Loucy (cell line): Measurements from ENCODE around the gene TSPAN32.

Source experiments
- H2AFZ ChIP-seq: fragments of 200-600 bp; sonication (generic); 2 replicates; pipeline ENCODE4 v1.6.0; 2016; ENCODE audit warnings: antibody characterized with exemption, mild to moderate bottlenecking, low read length, moderate library complexity
- H3F3A ChIP-seq: fragments of 200-600 bp; 2 replicates; pipeline ENCODE4 v1.6.0; 2016; ENCODE audit warnings: antibody characterized with exemption, low read depth, mild to moderate bottlenecking
- H3K27me3 ChIP-seq: fragments of 200-600 bp; sonication (generic); 2 replicates; pipeline ENCODE4 v1.6.1; 2014; ENCODE audit warnings: low read length, mild to moderate bottlenecking; ENCODE audit not compliant: insufficient read depth, poor library complexity, severe bottlenecking
- H3K36me3 ChIP-seq: fragments of 200-600 bp; sonication (generic); 2 replicates; pipeline ENCODE4 v1.6.1; 2016; ENCODE audit warnings: low read length; ENCODE audit not compliant: insufficient read depth
- H3K4me1 ChIP-seq: fragments of 200-600 bp; sonication (generic); 2 replicates; pipeline ENCODE4 v1.5.1; 2014; ENCODE audit warnings: low read length, mild to moderate bottlenecking; ENCODE audit not compliant: insufficient read depth, poor library complexity, severe bottlenecking
- H3K4me2 ChIP-seq: fragments of 200-600 bp; sonication (generic); 2 replicates; pipeline ENCODE4 v1.6.0; 2014; ENCODE audit warnings: antibody characterized with exemption, low read length, low read depth, mild to moderate bottlenecking; ENCODE audit not compliant: poor library complexity, severe bottlenecking
- H3K4me3 ChIP-seq: fragments of 200-600 bp; sonication (generic); 2 replicates; pipeline ENCODE4 v1.5.1; 2014; ENCODE audit warnings: low read length, mild to moderate bottlenecking, mixed read lengths; ENCODE audit not compliant: poor library complexity, severe bottlenecking
- H3K79me2 ChIP-seq: fragments of 200-600 bp; sonication (generic); 2 replicates; pipeline ENCODE4 v1.6.1; 2014; ENCODE audit warnings: low read length; ENCODE audit not compliant: insufficient read depth
- H3K9ac ChIP-seq: fragments of 200-600 bp; sonication (generic); 2 replicates; pipeline ENCODE4 v1.6.0; 2014; ENCODE audit warnings: mild to moderate bottlenecking, low read depth, low read length, moderate library complexity; ENCODE audit not compliant: poor library complexity, severe bottlenecking
- H3K9me2 ChIP-seq: fragments of 200-600 bp; sonication (generic); replicated peaks from 2 replicates; pipeline ENCODE4 v1.6.1; 2016; ENCODE audit warnings: low read depth, low read length, mixed read lengths
- H3K9me3 ChIP-seq: fragments of 200-600 bp; sonication (generic); 2 replicates; pipeline ENCODE4 v1.6.1; 2014; ENCODE audit warnings: mild to moderate bottlenecking, antibody characterized with exemption, low read length, low read depth; ENCODE audit not compliant: insufficient read depth
- H4K20me1 ChIP-seq: fragments of 200-600 bp; sonication (generic); 2 replicates; pipeline ENCODE4 v1.6.0; 2014; ENCODE audit warnings: antibody characterized with exemption, low read length, mild to moderate bottlenecking; ENCODE audit not compliant: insufficient read depth, poor library complexity, severe bottlenecking
- EZH2phosphoT487 ChIP-seq: fragments of 200-600 bp; IDR thresholded peaks from 2 replicates; pipeline ENCODE4 v1.6.1; 2018; ENCODE audit warnings: antibody characterized with exemption, mild to moderate bottlenecking, moderate library complexity, borderline replicate concordance
- TF ChIP-seq, protein P1 (sequence below): fragments of 200-600 bp; sonication (generic); conservative IDR thresholded peaks from 2 replicates; pipeline ENCODE4 v1.5.1; 2014; ENCODE audit warnings: mild to moderate bottlenecking, antibody characterized with exemption, low read length

Gene TSPAN32

GRCh38 chr11:2275334-2276279, 26.2 kb upstream of the TSPAN32 start:
- H3K9ac ChIP-seq = no peak overlapping the region
- H3K9me2 ChIP-seq = no peaks in the 10 kb centered on the region
- no peaks in the 10 kb centered on the region for H3K36me3 ChIP-seq
- no peaks in the 10 kb centered on the region for H4K20me1 ChIP-seq
- H3K9me3 ChIP-seq = peaks cover 4% of the 10 kb centered on the region; the same call in 1 of the 2 replicates
- H2AFZ ChIP-seq = no peak overlapping the region
- H3F3A ChIP-seq = no peaks in the 10 kb centered on the region
- H3K4me1 ChIP-seq = peaks cover 6% of the 10 kb centered on the region
- H3K4me3 ChIP-seq = no peak overlapping the region
- H3K4me2 ChIP-seq = no peak overlapping the region
- no peak for TF ChIP-seq EZH2phosphoT487
- TF ChIP-seq, protein P1, sequence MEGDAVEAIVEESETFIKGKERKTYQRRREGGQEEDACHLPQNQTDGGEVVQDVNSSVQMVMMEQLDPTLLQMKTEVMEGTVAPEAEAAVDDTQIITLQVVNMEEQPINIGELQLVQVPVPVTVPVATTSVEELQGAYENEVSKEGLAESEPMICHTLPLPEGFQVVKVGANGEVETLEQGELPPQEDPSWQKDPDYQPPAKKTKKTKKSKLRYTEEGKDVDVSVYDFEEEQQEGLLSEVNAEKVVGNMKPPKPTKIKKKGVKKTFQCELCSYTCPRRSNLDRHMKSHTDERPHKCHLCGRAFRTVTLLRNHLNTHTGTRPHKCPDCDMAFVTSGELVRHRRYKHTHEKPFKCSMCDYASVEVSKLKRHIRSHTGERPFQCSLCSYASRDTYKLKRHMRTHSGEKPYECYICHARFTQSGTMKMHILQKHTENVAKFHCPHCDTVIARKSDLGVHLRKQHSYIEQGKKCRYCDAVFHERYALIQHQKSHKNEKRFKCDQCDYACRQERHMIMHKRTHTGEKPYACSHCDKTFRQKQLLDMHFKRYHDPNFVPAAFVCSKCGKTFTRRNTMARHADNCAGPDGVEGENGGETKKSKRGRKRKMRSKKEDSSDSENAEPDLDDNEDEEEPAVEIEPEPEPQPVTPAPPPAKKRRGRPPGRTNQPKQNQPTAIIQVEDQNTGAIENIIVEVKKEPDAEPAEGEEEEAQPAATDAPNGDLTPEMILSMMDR = no peak
- H3K27me3 ChIP-seq = no peaks in the 10 kb centered on the region
- no peaks in the 10 kb centered on the region for H3K79me2 ChIP-seq

- H3K36me3 ChIP-seq = no peaks in the 10 kb centered on the region
- H4K20me1 ChIP-seq = no peaks in the 10 kb centered on the region
- peaks cover 6% of the 10 kb centered on the region for H3K4me1 ChIP-seq
- H3F3A ChIP-seq = no peaks in the 10 kb centered on the region
- no peak overlapping the region for H3K4me2 ChIP-seq
- no peaks in the 10 kb centered on the region for H3K27me3 ChIP-seq
- H2AFZ ChIP-seq = no peak overlapping the region
- no peak for TF ChIP-seq EZH2phosphoT487
- TF ChIP-seq, protein P1 = no peak
- H3K4me3 ChIP-seq = no peak overlapping the region
- no peak overlapping the region for H3K9ac ChIP-seq
- no peaks in the 10 kb centered on the region for H3K9me2 ChIP-seq
- H3K79me2 ChIP-seq = no peaks in the 10 kb centered on the region
- H3K9me3 ChIP-seq = peaks cover 4% of the 10 kb centered on the region; the same call in 1 of the 2 replicates
Measured at GRCh38 chr11:2276280-2277007, 25.4 kb upstream of the TSPAN32 start.

GRCh38 chr11:2277008-2277346, 24.8 kb upstream of the TSPAN32 start:
- Histone ChIP-seq H3K36me3 (no peaks in the 10 kb centered on the region), H3K9ac (no peak overlapping the region), H3K4me2 (no peak overlapping the region), H3K9me2 (no peaks in the 10 kb centered on the region), H3F3A (no peaks in the 10 kb centered on the region), H3K4me3 (no peak overlapping the region), H3K27me3 (no peaks in the 10 kb centered on the region), H3K9me3 (peaks cover 4% of the 10 kb centered on the region; the same call in 1 of the 2 replicates), H3K4me1 (peaks cover 6% of the 10 kb centered on the region), H3K79me2 (no peaks in the 10 kb centered on the region), H4K20me1 (no peaks in the 10 kb centered on the region), H2AFZ (no peak overlapping the region)
- TF ChIP-seq, protein P1 = no peak
